SU-DHL-6 (cell line): ENCODE measurements around the gene ACY1.

Source experiments
- H2AFZ ChIP-seq: fragments of 200-600 bp; sonication (generic); 2 replicates; pipeline ENCODE4 v1.6.1; 2014; ENCODE audit warnings: low read depth, mild to moderate bottlenecking, moderate library complexity, mixed read lengths, antibody characterized with exemption, low read length; ENCODE audit not compliant: severe bottlenecking
- H3F3A ChIP-seq: fragments of 200-600 bp; shearing (Covaris generic); 2 replicates; pipeline ENCODE4 v1.6.0; 2016; ENCODE audit warnings: antibody characterized with exemption, mild to moderate bottlenecking; ENCODE audit not compliant: insufficient read depth
- H3K27ac ChIP-seq: fragments of 200-600 bp; sonication (generic); 2 replicates; pipeline ENCODE4 v1.5.1; 2016; ENCODE audit warnings: low read depth, mild to moderate bottlenecking, low read length, moderate library complexity, mixed read lengths
- H3K27me3 ChIP-seq: fragments of 200-600 bp; sonication (generic), shearing (Covaris generic); 2 replicates; pipeline ENCODE4 v1.6.0; 2014; ENCODE audit warnings: mild to moderate bottlenecking, low read length
- H3K36me3 ChIP-seq: fragments of 200-600 bp; sonication (generic); 2 replicates; pipeline ENCODE4 v1.6.1; 2014; ENCODE audit warnings: mild to moderate bottlenecking, low read length, mixed read lengths
- H3K4me2 ChIP-seq: fragments of 300-600, 200-600 bp; shearing (Covaris generic), sonication (generic); 2 replicates; pipeline ENCODE4 v1.6.0; 2014; ENCODE audit warnings: low read length, low read depth, mild to moderate bottlenecking; ENCODE audit not compliant: poor library complexity, severe bottlenecking
- H3K4me3 ChIP-seq: fragments of 200-600 bp; sonication (generic); 2 replicates; pipeline ENCODE4 v1.5.1; 2014; ENCODE audit warnings: antibody characterized with exemption, low read length, mild to moderate bottlenecking, mixed read lengths; ENCODE audit not compliant: insufficient read depth, poor library complexity, severe bottlenecking
- H3K79me2 ChIP-seq: fragments of 200-600 bp; sonication (generic); 2 replicates; pipeline ENCODE4 v1.6.1; 2014; ENCODE audit warnings: mild to moderate bottlenecking, low read length, moderate library complexity; ENCODE audit not compliant: insufficient read depth
- H3K9ac ChIP-seq: fragments of 200-600 bp; sonication (generic); 2 replicates; pipeline ENCODE4 v1.7.0; 2014; ENCODE audit warnings: mild to moderate bottlenecking, low read length
- H3K9me2 ChIP-seq: fragments of 200-600 bp; sonication (generic); replicated peaks from 2 replicates; pipeline ENCODE4 v1.6.1; 2014; ENCODE audit warnings: low read length; ENCODE audit not compliant: insufficient read depth
- H3K9me3 ChIP-seq: fragments of 200-600 bp; sonication (generic); 2 replicates; pipeline ENCODE4 v1.6.1; 2014; ENCODE audit warnings: low read length, mixed read lengths; ENCODE audit not compliant: insufficient read depth
- H4K20me1 ChIP-seq: fragments of 200-600 bp; sonication (generic); 2 replicates; pipeline ENCODE4 v1.6.1; 2014; ENCODE audit warnings: low read depth, mild to moderate bottlenecking, antibody characterized with exemption, low read length, moderate library complexity, mixed read lengths
- CTCF ChIP-seq: fragments of 200-600 bp; sonication (generic); IDR thresholded peaks from one replicate; pipeline ENCODE4 v1.5.1; 2017; ENCODE audit warnings: antibody characterized with exemption, mild to moderate bottlenecking, low read length, moderate library complexity; ENCODE audit not compliant: insufficient read depth, poor library complexity, severe bottlenecking
- EZH2phosphoT487 ChIP-seq: fragments of 200-600 bp; sonication (generic), shearing (Covaris generic); conservative IDR thresholded peaks from 2 replicates; pipeline ENCODE4 v1.6.1; 2018; ENCODE audit warnings: mild to moderate bottlenecking, antibody characterized with exemption, low read length, moderate library complexity, mixed read lengths

The ACY1 gene

GRCh38 chr3:52014613-52015012 is 31.3 kb downstream of the ACY1 start:
- H3K79me2 ChIP-seq, result no peaks in the 10 kb centered on the region
- H3K4me3 ChIP-seq, result no peak overlapping the region
- no peaks in the 10 kb centered on the region for H3K27me3 ChIP-seq
- no peaks in the 10 kb centered on the region for H3K9me3 ChIP-seq
- no peak overlapping the region for H3K27ac ChIP-seq
- H4K20me1 ChIP-seq, result no peaks in the 10 kb centered on the region
- no peaks in the 10 kb centered on the region for H3F3A ChIP-seq
- no peaks in the 10 kb centered on the region for H3K9me2 ChIP-seq
- no peaks in the 10 kb centered on the region for H3K36me3 ChIP-seq
- no peak overlapping the region for H3K9ac ChIP-seq
- H3K4me2 ChIP-seq, result no peak overlapping the region
- TF ChIP-seq CTCF, result no peak
- TF ChIP-seq EZH2phosphoT487, result no peak
- no peak overlapping the region for H2AFZ ChIP-seq

DNA sequence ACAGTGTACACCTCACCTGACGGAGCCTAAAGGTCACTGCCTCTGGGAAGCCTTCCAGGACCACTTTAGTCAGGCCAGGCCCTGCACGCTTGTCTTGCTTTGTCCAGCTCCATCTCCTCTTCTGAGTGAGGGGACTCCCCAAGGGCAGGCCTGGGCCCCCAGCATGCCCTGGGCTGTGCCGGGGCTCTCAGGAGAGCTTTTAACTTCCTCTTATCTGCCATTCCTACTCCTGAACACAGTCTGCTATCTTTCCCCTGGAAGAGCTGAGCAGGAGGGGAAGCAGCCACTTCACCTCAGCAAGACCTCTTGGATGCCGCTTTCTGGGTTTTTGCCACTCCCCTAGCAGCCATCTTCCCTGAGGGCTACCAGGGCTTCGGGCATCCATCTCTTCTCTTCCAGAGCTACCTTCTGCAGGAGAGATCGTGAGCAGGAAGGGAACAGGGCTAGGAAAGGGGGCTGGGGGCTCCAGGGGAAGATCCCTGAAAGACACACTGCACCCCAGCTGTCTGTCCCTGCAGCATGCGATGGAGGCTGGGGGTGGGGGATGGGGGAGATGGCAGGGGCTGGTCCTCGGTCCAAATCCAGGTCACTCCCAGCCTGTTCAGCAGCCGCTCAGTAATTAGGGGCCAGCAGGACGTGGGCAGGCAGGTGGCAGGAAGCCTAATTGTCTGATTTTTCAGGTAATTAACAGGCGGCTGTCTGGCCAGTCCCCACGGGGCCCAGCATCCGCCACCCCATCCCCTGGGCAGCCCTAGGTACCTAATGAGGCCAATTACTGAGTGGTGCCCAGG is 32.3 kb downstream of the ACY1 start:
- Histone ChIP-seq H3K9me2 (no peaks in the 10 kb centered on the region), H3K36me3 (no peaks in the 10 kb centered on the region), H3K9me3 (no peaks in the 10 kb centered on the region), H3K27me3 (no peaks in the 10 kb centered on the region), H3K79me2 (no peaks in the 10 kb centered on the region), H3K27ac (no peak overlapping the region), H4K20me1 (no peaks in the 10 kb centered on the region), H3K9ac (no peak overlapping the region), H3K4me2 (no peak overlapping the region), H2AFZ (no peak overlapping the region), H3F3A (no peaks in the 10 kb centered on the region), H3K4me3 (no peak overlapping the region)
- TF ChIP-seq EZH2phosphoT487 (no peak), CTCF (no peak)

DNA sequence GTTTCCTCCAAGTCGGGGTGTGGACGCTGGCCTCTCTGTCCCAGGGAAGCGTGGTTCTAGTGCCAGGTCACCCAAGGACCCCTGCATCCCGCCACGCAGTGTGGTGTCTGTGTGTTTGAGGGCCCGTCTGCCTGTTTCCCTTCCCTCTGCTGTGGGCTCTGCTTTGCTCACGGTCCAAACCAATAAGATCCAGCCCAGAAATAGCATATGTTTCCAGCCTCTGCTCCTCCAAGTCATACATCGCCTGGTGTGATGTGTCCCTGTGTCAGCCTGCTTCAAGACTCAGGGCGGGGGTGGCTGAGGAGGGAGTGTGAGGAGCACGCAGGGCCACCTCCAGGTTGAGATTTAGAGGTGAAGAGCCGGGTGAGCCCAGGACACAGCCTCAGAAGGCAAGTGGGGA is 34.3 kb downstream of the ACY1 start:
- no peak overlapping the region for H2AFZ ChIP-seq

More for the DNA sequence above, 34.3 kb downstream of the ACY1 start:
- Histone ChIP-seq H3F3A (no peaks in the 10 kb centered on the region), H3K27me3 (no peaks in the 10 kb centered on the region), H3K4me2 (no peak overlapping the region), H3K27ac (no peak overlapping the region), H3K9me2 (no peaks in the 10 kb centered on the region), H4K20me1 (no peaks in the 10 kb centered on the region), H3K79me2 (no peaks in the 10 kb centered on the region), H3K4me3 (no peak overlapping the region), H3K36me3 (no peaks in the 10 kb centered on the region), H3K9ac (no peak overlapping the region), H3K9me3 (no peaks in the 10 kb centered on the region)
- no peak for TF ChIP-seq CTCF
- no peak for TF ChIP-seq EZH2phosphoT487
